Measurements from ENCODE around the gene RAP1A.
A peak's percentile ranks its signal among the peaks of the same experiment; 100 is the strongest.

The RAP1A gene

GRCh38 chr1:111619635-111620440 is at the start of gene RAP1A:
RAP1A (plus strand) TSS chr1:111619789; CDS start chr1:111691361, 71,572 bp downstream.
- no peaks in the 10 kb centered on the region; the same call in 1 of the 2 replicates for H3K36me3 ChIP-seq (ENCODE audit: control insufficient read depth, insufficient read depth, low read length)
- TF ChIP-seq, protein P1, sequence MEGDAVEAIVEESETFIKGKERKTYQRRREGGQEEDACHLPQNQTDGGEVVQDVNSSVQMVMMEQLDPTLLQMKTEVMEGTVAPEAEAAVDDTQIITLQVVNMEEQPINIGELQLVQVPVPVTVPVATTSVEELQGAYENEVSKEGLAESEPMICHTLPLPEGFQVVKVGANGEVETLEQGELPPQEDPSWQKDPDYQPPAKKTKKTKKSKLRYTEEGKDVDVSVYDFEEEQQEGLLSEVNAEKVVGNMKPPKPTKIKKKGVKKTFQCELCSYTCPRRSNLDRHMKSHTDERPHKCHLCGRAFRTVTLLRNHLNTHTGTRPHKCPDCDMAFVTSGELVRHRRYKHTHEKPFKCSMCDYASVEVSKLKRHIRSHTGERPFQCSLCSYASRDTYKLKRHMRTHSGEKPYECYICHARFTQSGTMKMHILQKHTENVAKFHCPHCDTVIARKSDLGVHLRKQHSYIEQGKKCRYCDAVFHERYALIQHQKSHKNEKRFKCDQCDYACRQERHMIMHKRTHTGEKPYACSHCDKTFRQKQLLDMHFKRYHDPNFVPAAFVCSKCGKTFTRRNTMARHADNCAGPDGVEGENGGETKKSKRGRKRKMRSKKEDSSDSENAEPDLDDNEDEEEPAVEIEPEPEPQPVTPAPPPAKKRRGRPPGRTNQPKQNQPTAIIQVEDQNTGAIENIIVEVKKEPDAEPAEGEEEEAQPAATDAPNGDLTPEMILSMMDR (IDR thresholded peaks at IDR 0.05; ENCODE audit: insufficient read depth, low read length, poor library complexity, severe bottlenecking): no peak
- DNase-seq (ENCODE audit: extremely low read depth, insufficient read length): peak; percentile 92

GRCh38 chr1:111569913-111570312 is 49.7 kb upstream of the RAP1A start:
- Histone ChIP-seq H3K36me3 (ENCODE audit: control insufficient read depth, insufficient read depth, low read length) (no peaks in the 10 kb centered on the region), H3K27me3 (replicated peaks; ENCODE audit: control insufficient read depth, insufficient read depth, low read length) (no peaks in the 10 kb centered on the region), H3K4me3 (replicated peaks; ENCODE audit: low read depth, low read length) (no peak overlapping the region)
- no peak for DNase-seq (ENCODE audit: extremely low read depth, insufficient read length)
- TF ChIP-seq, protein P1 (IDR thresholded peaks at IDR 0.05; ENCODE audit: insufficient read depth, low read length, poor library complexity, severe bottlenecking): no peak

More at GRCh38 chr1:111619635-111620440, at the start of gene RAP1A:
- no peaks in the 10 kb centered on the region for H3K27me3 ChIP-seq (replicated peaks; ENCODE audit: control insufficient read depth, insufficient read depth, low read length)
- peak within 1 kb of the TSS; percentile 93 for H3K4me3 ChIP-seq (replicated peaks; ENCODE audit: low read depth, low read length)

DNA sequence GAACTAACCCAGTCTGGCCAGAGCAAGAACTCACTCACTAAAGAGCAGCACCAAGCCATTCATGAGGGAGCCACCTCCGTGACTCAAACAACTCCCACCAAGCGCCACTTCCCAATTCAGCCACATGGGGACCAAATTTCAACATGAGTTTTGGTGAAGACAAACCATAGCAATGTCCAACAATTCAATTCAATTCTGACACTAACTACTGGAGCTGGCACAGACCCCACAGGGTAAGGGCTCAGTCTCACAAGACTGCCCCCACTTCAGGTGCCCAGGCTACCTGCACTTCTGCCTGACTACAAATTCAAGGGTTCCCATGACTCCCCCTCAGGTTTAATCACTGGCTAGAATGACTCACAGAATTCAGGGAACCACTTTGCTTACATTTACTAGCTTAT is 48.8 kb upstream of the RAP1A start:
- H3K36me3 ChIP-seq (ENCODE audit: control insufficient read depth, insufficient read depth, low read length): no peaks in the 10 kb centered on the region
- no peak for DNase-seq (ENCODE audit: extremely low read depth, insufficient read length)
- TF ChIP-seq, protein P1 (IDR thresholded peaks at IDR 0.05; ENCODE audit: insufficient read depth, low read length, poor library complexity, severe bottlenecking): peak; percentile 65
- no peaks in the 10 kb centered on the region for H3K27me3 ChIP-seq (replicated peaks; ENCODE audit: control insufficient read depth, insufficient read depth, low read length)
- H3K4me3 ChIP-seq (replicated peaks; ENCODE audit: low read depth, low read length): no peak overlapping the region

- no peaks in the 10 kb centered on the region for H3K36me3 ChIP-seq (ENCODE audit: control insufficient read depth, insufficient read depth, low read length)
- no peak for DNase-seq (ENCODE audit: extremely low read depth, insufficient read length)
- H3K27me3 ChIP-seq (replicated peaks; ENCODE audit: control insufficient read depth, insufficient read depth, low read length): no peaks in the 10 kb centered on the region
- TF ChIP-seq, protein P1 (IDR thresholded peaks at IDR 0.05; ENCODE audit: insufficient read depth, low read length, poor library complexity, severe bottlenecking): no peak
- H3K4me3 ChIP-seq (replicated peaks; ENCODE audit: low read depth, low read length): no peak overlapping the region
Measured at GRCh38 chr1:111571239-111571638, 48.4 kb upstream of the RAP1A start.

- no peak for DNase-seq (ENCODE audit: extremely low read depth, insufficient read length)
Measured at GRCh38 chr1:111571987-111572386, 47.6 kb upstream of the RAP1A start.

More at GRCh38 chr1:111571987-111572386, 47.6 kb upstream of the RAP1A start:
- Histone ChIP-seq H3K36me3 (ENCODE audit: control insufficient read depth, insufficient read depth, low read length) (no peaks in the 10 kb centered on the region), H3K4me3 (replicated peaks; ENCODE audit: low read depth, low read length) (no peak overlapping the region), H3K27me3 (replicated peaks; ENCODE audit: control insufficient read depth, insufficient read depth, low read length) (no peaks in the 10 kb centered on the region)
- TF ChIP-seq, protein P1 (IDR thresholded peaks at IDR 0.05; ENCODE audit: insufficient read depth, low read length, poor library complexity, severe bottlenecking): no peak
